Activated CD4-positive, alpha-beta T cell treated with anti-CD3 and anti-CD28 coated beads, Interleukin-2, amount 50 U/mL, for 16 hours (primary cell): ENCODE data around the gene PCBP3.
"Not testable (repeated sequence)": the region's sequence is repeated elsewhere in the genome, so short reads cannot be mapped to it uniquely, and the experiment has no call there.

Experiments used
- DNase-seq: peaks from one replicate; pipeline ENCODE4 v3.0.0-alpha.2; 2020

PCBP3 gene

GRCh38 chr21:45885930-45886601 lies 242.5 kb downstream of the PCBP3 start:
- DNase-seq: peak; percentile 73

- no peak for DNase-seq
Measured at GRCh38 chr21:45886610-45887026, 243.1 kb downstream of the PCBP3 start.

GRCh38 chr21:45887120-45887611 lies 243.6 kb downstream of the PCBP3 start:
- DNase-seq: no peak

- DNase-seq: no peak
Measured at GRCh38 chr21:45887788-45888187, 244.3 kb downstream of the PCBP3 start.

GRCh38 chr21:45888386-45889009 lies 245.0 kb downstream of the PCBP3 start:
- no peak for DNase-seq

GRCh38 chr21:45889256-45889655 lies 245.7 kb downstream of the PCBP3 start:
- DNase-seq: no peak

GRCh38 chr21:45889961-45890360 lies 246.4 kb downstream of the PCBP3 start:
- no peak for DNase-seq

- no peak for DNase-seq
Measured at GRCh38 chr21:45891388-45892155, 248.0 kb downstream of the PCBP3 start.

GRCh38 chr21:45892156-45892915 lies 248.8 kb downstream of the PCBP3 start:
- no peak for DNase-seq

- no peak for DNase-seq
Measured at GRCh38 chr21:45892916-45893739, 249.6 kb downstream of the PCBP3 start.

GRCh38 chr21:45893740-45894449 lies 250.4 kb downstream of the PCBP3 start:
- no peak for DNase-seq

- DNase-seq: no peak
Measured at GRCh38 chr21:45894450-45894825, 250.9 kb downstream of the PCBP3 start.

- DNase-seq: no peak
Measured at GRCh38 chr21:45894906-45895777, 251.6 kb downstream of the PCBP3 start.

- no peak for DNase-seq
Measured at GRCh38 chr21:45895778-45896370, 252.3 kb downstream of the PCBP3 start.

- DNase-seq: not testable (repeated sequence)
Measured at GRCh38 chr21:45896431-45896830, 252.9 kb downstream of the PCBP3 start.

GRCh38 chr21:45897191-45898027 lies 253.9 kb downstream of the PCBP3 start:
- DNase-seq: no peak

GRCh38 chr21:45898028-45898350 lies 254.5 kb downstream of the PCBP3 start:
- DNase-seq: no peak

GRCh38 chr21:45898781-45899180 lies 255.3 kb downstream of the PCBP3 start:
- no peak for DNase-seq
